Suprapubic skin (tissue), 4 donors: ENCODE measurements around the gene MBTPS2. TPM values are rescaled to one million over a fixed set of nuclear protein-coding genes. Genes with fewer than 3 reads are reported as not detected.

ENCODE experiments used
- DNase-seq, 2 donors: peaks; one replicate each; pipeline ENCODE4 v3.0.0-alpha.2; 2019; ENCODE audit warnings: low spot score in 2 of 2
- H3K27ac ChIP-seq: fragments of 200-600 bp; sonication (generic); one replicate; pipeline ENCODE4 v1.5.1; 2019
- H3K27me3 ChIP-seq: fragments of 200-600 bp; sonication (generic); one replicate; pipeline ENCODE4 v1.5.1; 2019
- H3K36me3 ChIP-seq: fragments of 200-600 bp; sonication (generic); one replicate; pipeline ENCODE4 v1.5.1; 2019
- H3K4me1 ChIP-seq: fragments of 200-600 bp; sonication (generic); one replicate; pipeline ENCODE4 v1.5.1; 2019
- H3K4me3 ChIP-seq: fragments of 200-600 bp; sonication (generic); one replicate; pipeline ENCODE4 v1.5.1; 2019; ENCODE audit warnings: mild to moderate bottlenecking
- H3K9me3 ChIP-seq: fragments of 200-600 bp; sonication (generic); one replicate; pipeline ENCODE4 v1.5.1; 2019
- CTCF ChIP-seq, 2 donors: fragments of 200-600 bp in 1 of 2; fragments of 450-650 bp in 1 of 2; sonication (generic) in 1 of 2; IDR thresholded peaks; one replicate each; pipeline ENCODE4 v1.5.1; 2016 to 2019; ENCODE audit warnings: antibody characterized with exemption in 2 of 2, mild to moderate bottlenecking in 1 of 2, moderate library complexity in 1 of 2
- EP300 ChIP-seq: sonication (generic); formaldehyde crosslinking; IDR thresholded peaks from one replicate; pipeline ENCODE4 v1.6.1; 2017; ENCODE audit warnings: antibody characterized with exemption
- POLR2A ChIP-seq, 2 donors: fragments of 450-650 bp; IDR thresholded peaks; one replicate each; pipeline ENCODE4 v1.6.1; 2017; ENCODE audit warnings: antibody characterized with exemption in 2 of 2, mild to moderate bottlenecking in 2 of 2, moderate library complexity in 2 of 2
- POLR2AphosphoS5 ChIP-seq, 3 donors: sonication (generic); formaldehyde crosslinking; IDR thresholded peaks; one replicate each; pipeline ENCODE4 v1.6.1; 2017; ENCODE audit warnings: antibody characterized with exemption in 3 of 3
- WGBS: methylation state at CpG from one replicate; pipeline ENCODE4 v1.1.5; 2018; 5-methylcytosine and 5-hydroxymethylcytosine counted together
- total RNA-seq, 4 donors: library from RNA; depleted of rRNA; stranded (reverse); fragments of >200 nt; gene quantifications; one replicate each; pipeline ENCODE4 v1.1.0, GENCODE V29; 2016

Gene MBTPS2
- total RNA-seq, 4 donors from 2014 or later, result 4.5 to 8.7 (median 5.7) TPM

DNA sequence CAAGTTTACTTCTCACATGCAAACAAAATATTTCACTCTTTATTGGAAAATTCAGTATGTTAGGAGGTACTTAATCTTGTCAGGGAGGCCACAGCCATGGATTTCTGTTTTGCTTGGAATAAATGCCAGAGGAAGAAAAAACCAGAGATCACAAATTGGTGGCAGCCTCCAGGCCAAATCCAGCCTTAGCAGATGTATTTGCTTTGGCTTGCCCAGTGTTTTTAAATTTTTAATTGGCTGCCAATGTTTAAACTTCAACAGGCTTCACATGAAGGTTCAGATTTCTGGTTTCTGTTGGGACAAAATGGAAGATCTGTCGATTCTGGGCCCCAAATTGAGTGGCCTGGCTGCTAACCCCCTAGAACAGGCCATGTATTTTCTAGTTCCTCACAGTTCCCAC lies 35.6 kb downstream of the MBTPS2 start:
- no peaks in the 10 kb centered on the region for H3K27me3 ChIP-seq
- H3K4me3 ChIP-seq, result no peak overlapping the region
- no peaks in the 10 kb centered on the region for H3K4me1 ChIP-seq
- no peaks in the 10 kb centered on the region for H3K36me3 ChIP-seq
- WGBS, result 19% methylated on average over 1 of the region's 1 CpG
- no peak for DNase-seq
- H3K9me3 ChIP-seq, result no peaks in the 10 kb centered on the region
- TF ChIP-seq EP300, result no peak
- no peak for TF ChIP-seq POLR2AphosphoS5 (IDR thresholded peaks at IDR 0.05)
- TF ChIP-seq CTCF (IDR thresholded peaks at IDR 0.05), result no peak
- TF ChIP-seq POLR2A (IDR thresholded peaks at IDR 0.05), result no peak
- H3K27ac ChIP-seq, result no peak overlapping the region

DNA sequence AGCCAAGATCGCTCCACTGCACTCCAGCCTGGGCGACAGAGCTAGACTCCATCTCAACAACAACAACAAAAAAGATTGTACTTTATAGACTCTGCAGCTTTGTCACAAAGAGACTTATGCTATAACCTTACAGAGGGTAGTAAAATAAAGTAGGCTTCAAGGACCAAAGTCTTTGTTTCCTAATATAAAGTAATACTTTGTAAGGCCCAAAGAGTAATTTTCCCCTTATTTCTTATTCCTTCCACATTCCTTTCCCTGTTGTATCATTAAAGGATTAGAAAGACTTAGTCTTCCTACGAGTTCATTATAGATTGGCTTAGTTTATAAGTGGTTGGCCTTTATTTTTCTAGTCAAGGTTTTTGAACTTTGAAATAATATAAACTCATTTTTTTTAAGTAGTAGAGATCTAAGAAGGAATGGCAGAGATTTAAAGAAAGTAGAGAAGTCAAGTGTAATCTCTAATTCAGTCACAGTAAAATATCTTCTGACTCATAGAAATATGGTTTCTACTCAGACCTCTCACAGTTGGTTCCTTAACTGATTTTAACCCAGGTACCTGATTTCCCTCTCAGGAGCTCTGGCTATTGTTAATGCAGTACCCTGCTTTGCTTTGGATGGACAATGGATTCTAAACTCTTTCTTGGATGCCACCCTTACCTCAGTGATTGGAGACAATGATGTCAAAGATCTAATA lies 42.6 kb downstream of the MBTPS2 start:
- TF ChIP-seq EP300, result no peak
- TF ChIP-seq POLR2AphosphoS5 (IDR thresholded peaks at IDR 0.05), result no peak
- no peak for TF ChIP-seq CTCF (IDR thresholded peaks at IDR 0.05)
- TF ChIP-seq POLR2A (IDR thresholded peaks at IDR 0.05), result no peak
- WGBS, result 86% methylated on average over 3 of the region's 3 CpGs
- Histone ChIP-seq H3K9me3 (no peaks in the 10 kb centered on the region), H3K27ac (no peak overlapping the region), H3K4me3 (no peak overlapping the region), H3K27me3 (no peaks in the 10 kb centered on the region), H3K36me3 (no peaks in the 10 kb centered on the region), H3K4me1 (no peaks in the 10 kb centered on the region)
- DNase-seq, result no peak

DNA sequence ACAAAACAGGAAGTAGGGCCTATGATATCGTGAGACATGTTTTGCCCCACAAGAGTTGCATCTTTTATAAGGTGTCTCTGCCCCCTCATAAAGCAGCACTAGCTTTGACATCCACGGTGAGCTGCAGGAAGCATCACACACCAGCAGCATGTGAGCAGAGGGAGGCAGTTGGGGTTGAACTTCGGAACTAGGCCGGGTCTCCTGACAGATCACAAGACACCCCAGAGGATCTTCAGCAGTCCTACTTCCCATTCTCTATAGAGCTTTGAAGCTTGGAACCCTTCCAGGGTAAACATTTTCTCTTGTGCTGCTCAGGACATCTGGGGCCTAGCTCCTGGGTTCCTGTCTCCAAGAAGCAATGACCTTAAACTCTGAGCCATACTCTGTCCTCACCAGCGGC lies 43.8 kb downstream of the MBTPS2 start:
- no peak for DNase-seq
- no peak overlapping the region for H3K27ac ChIP-seq
- H3K36me3 ChIP-seq, result no peaks in the 10 kb centered on the region
- TF ChIP-seq POLR2AphosphoS5 (IDR thresholded peaks at IDR 0.05) (no peak), EP300 (no peak), POLR2A (IDR thresholded peaks at IDR 0.05) (no peak), CTCF (IDR thresholded peaks at IDR 0.05) (no peak)
- no peaks in the 10 kb centered on the region for H3K9me3 ChIP-seq
- no peaks in the 10 kb centered on the region for H3K27me3 ChIP-seq
- H3K4me1 ChIP-seq, result no peaks in the 10 kb centered on the region
- 64% methylated on average over 5 of the region's 5 CpGs for WGBS
- H3K4me3 ChIP-seq, result no peak overlapping the region

DNA sequence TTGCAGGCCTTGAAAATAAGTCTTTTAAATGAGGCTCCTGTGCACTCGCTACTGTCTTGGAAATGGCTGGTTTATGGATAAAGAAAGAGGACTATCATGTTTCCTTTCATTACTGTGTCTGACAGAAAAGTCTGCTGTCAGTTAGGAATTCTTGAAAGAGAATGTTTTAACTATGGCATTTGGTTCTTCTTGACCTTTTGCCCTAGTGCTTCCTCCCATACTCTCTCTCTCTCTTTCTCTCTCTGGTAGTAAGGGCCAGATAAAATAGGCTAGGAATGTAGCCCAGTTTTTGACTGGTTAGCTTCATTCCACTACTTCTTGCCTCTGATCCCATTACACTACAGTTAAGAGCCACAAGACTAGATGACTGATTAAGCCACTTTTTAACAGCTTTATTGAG lies 46.2 kb downstream of the MBTPS2 start:
- H3K36me3 ChIP-seq, result no peaks in the 10 kb centered on the region
- no peak for DNase-seq
- no peaks in the 10 kb centered on the region for H3K27me3 ChIP-seq
- no peak for TF ChIP-seq POLR2A (IDR thresholded peaks at IDR 0.05)
- no peak for TF ChIP-seq POLR2AphosphoS5 (IDR thresholded peaks at IDR 0.05)
- TF ChIP-seq CTCF (IDR thresholded peaks at IDR 0.05), result no peak
- TF ChIP-seq EP300, result no peak
- no peak overlapping the region for H3K27ac ChIP-seq
- H3K4me3 ChIP-seq, result no peak overlapping the region
- no peaks in the 10 kb centered on the region for H3K4me1 ChIP-seq
- H3K9me3 ChIP-seq, result no peaks in the 10 kb centered on the region
- 84% methylated on average over 1 of the region's 1 CpG for WGBS

DNA sequence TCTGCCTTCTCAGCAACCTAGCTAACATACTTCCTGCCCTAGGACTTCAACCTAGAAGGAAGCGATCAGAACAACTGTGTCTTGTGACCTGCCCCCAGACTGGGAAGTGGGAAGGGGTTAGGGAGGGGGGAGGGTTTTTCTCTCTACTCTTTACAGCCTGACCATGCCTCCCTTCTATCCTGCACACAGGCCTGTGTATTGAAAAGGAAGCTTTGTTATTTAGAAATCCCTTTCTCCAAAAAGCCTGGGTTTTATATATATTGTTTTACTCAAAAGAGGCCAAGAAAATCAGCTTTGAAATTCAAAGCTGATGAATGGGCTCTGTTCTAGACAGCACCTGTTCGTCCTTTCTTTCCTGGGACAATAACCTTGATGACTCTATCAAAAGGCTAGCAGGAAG lies 65.9 kb downstream of the MBTPS2 start:
- H3K4me1 ChIP-seq, result no peaks in the 10 kb centered on the region
- H3K27ac ChIP-seq, result no peak overlapping the region
- 62% methylated on average over 2 of the region's 2 CpGs for WGBS
- H3K9me3 ChIP-seq, result no peaks in the 10 kb centered on the region
- no peaks in the 10 kb centered on the region for H3K36me3 ChIP-seq
- no peak for DNase-seq
- TF ChIP-seq POLR2AphosphoS5 (IDR thresholded peaks at IDR 0.05) (no peak), EP300 (no peak), CTCF (IDR thresholded peaks at IDR 0.05) (no peak), POLR2A (IDR thresholded peaks at IDR 0.05) (no peak)
- no peak overlapping the region for H3K4me3 ChIP-seq
- H3K27me3 ChIP-seq, result no peaks in the 10 kb centered on the region
